ENCODE measurements around the gene ADGRG6.

DNA sequence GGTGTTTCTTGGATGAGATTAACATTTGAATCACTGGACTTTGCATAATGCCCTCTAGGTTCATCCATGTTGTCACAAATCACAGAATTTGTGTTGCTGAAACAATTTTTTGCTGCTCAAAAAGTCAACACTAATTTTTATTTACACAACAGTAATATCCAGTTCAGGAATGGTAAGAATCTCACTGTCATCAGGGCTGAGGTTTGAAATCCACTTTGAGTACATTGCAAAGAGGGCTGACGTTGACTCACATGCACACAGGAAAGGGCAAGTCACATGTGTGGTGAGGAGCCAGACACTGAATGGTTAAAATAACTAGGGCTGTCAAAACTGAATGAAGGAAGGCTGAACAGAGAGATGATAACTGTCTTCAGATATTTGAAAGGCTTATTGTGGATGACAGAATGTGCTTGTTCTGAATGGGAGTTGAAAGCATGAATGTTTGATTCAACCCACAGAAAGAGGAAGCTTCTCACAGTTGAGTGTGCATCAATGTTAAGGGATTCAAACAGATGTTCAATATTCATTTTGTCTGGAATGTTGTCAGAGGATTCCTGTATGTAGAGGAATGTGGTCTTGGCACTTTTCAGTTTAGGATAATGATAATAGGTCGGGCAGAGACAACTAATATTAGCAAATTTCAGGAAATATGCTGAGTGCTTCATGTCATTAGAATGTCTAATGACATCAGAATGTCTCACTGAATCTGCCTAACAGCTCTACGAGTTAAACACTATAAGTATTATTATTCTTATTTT is 3.6 kb upstream of the ADGRG6 start:
- TF ChIP-seq, protein P1, sequence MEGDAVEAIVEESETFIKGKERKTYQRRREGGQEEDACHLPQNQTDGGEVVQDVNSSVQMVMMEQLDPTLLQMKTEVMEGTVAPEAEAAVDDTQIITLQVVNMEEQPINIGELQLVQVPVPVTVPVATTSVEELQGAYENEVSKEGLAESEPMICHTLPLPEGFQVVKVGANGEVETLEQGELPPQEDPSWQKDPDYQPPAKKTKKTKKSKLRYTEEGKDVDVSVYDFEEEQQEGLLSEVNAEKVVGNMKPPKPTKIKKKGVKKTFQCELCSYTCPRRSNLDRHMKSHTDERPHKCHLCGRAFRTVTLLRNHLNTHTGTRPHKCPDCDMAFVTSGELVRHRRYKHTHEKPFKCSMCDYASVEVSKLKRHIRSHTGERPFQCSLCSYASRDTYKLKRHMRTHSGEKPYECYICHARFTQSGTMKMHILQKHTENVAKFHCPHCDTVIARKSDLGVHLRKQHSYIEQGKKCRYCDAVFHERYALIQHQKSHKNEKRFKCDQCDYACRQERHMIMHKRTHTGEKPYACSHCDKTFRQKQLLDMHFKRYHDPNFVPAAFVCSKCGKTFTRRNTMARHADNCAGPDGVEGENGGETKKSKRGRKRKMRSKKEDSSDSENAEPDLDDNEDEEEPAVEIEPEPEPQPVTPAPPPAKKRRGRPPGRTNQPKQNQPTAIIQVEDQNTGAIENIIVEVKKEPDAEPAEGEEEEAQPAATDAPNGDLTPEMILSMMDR (conservative IDR thresholded peaks at IDR 0.05 in 1 of 2, IDR thresholded peaks at IDR 0.05 in 1 of 2; ENCODE audit: low read depth in 1 of 2, low read length in 2 of 2), result no peak
- no peak for TF ChIP-seq EZH2 (IDR thresholded peaks at IDR 0.05; ENCODE audit: low read length, missing control alignments)
